Measurements from ENCODE around the gene PFN3.

PFN3 gene

DNA sequence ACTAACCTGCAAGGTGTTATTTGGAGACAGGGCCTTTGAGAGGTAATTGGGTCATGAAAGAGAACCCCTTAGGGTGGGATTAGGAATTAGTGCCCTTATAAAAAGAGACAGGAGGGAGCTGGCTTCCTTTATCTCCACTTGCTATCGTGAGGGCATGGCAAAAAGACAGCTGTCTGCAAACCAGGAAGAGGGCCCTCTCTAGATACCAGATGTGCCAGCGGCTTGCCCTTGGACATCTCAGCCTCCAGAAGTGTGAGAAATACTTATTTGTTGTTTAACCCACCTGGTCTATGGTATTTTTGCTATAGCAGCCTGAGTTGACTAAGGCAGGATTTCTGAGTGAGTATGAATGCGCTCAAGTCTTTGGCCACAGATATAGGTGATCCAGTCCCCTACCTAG, 43.7 kb downstream of the PFN3 start:
- no peak overlapping the region for H3K27ac ChIP-seq (ENCODE audit: low read length)
- H3K4me1 ChIP-seq (ENCODE audit: control insufficient read depth, insufficient read depth, low read length): no peaks in the 10 kb centered on the region
- H3K36me3 ChIP-seq (ENCODE audit: control insufficient read depth, insufficient read depth, low read length): no peaks in the 10 kb centered on the region
- no peak overlapping the region for H3K4me3 ChIP-seq (ENCODE audit: low read length)
- WGBS (ENCODE audit: insufficient coverage, insufficient read length): no CpG with 5 or more reads among the region's 3 CpGs
- no peaks in the 10 kb centered on the region for H3K27me3 ChIP-seq (ENCODE audit: control insufficient read depth, insufficient read depth, low read length)
- DNase-seq (ENCODE audit: low read depth, low spot score): no peak
- H3K9me3 ChIP-seq (ENCODE audit: control insufficient read depth, insufficient read depth, low read length): no peaks in the 10 kb centered on the region

GRCh38 chr5:177355868-177356168, 44.6 kb downstream of the PFN3 start:
- DNase-seq (ENCODE audit: low read depth, low spot score): no peak
- Histone ChIP-seq H3K9me3 (ENCODE audit: control insufficient read depth, insufficient read depth, low read length) (no peaks in the 10 kb centered on the region), H3K27me3 (ENCODE audit: control insufficient read depth, insufficient read depth, low read length) (no peaks in the 10 kb centered on the region), H3K36me3 (ENCODE audit: control insufficient read depth, insufficient read depth, low read length) (no peaks in the 10 kb centered on the region), H3K27ac (ENCODE audit: low read length) (no peak overlapping the region), H3K4me1 (ENCODE audit: control insufficient read depth, insufficient read depth, low read length) (no peaks in the 10 kb centered on the region), H3K4me3 (ENCODE audit: low read length) (no peak overlapping the region)
- WGBS (ENCODE audit: insufficient coverage, insufficient read length): no CpG with 5 or more reads among the region's 1 CpG

DNA sequence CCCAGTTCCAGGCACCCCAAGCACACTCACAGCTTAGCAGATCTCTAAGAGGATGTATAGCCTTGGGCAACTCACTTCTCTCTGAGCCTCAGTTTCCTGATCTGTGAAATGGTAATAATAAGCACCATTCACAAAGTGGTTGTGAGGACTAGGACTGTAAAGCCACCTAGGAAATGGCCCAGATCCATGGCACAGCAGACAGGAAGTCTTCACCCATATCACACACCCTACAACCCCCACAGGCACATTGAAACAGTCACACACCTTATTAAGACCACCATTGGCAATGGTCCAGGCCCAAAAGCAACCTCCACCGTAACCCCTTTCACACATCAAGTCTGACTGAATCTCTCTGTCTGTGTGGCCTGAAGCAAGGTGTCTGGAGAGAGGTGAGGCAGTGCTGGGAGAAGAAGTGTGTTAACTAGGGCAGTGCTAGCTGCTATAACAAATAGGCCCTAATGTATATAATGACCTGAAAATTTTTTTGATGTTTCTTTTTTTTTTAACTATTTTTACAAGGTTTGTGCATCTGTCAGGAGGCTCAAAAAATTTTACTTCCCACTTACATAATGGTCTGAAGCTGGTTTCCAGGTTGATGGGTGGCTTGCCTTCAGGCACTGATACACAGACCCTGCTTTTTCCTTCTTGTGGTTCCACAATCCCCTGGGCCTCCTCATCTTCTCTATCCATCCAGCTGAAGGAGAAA, 45.1 kb downstream of the PFN3 start:
- no CpG with 5 or more reads among the region's 1 CpG for WGBS (ENCODE audit: insufficient coverage, insufficient read length)
- Histone ChIP-seq H3K4me1 (ENCODE audit: control insufficient read depth, insufficient read depth, low read length) (no peaks in the 10 kb centered on the region), H3K9me3 (ENCODE audit: control insufficient read depth, insufficient read depth, low read length) (no peaks in the 10 kb centered on the region), H3K27me3 (ENCODE audit: control insufficient read depth, insufficient read depth, low read length) (no peaks in the 10 kb centered on the region), H3K4me3 (ENCODE audit: low read length) (no peak overlapping the region), H3K27ac (ENCODE audit: low read length) (no peak overlapping the region), H3K36me3 (ENCODE audit: control insufficient read depth, insufficient read depth, low read length) (no peaks in the 10 kb centered on the region)
- no peak for DNase-seq (ENCODE audit: low read depth, low spot score)

- peaks cover 2% of the 10 kb centered on the region; the same call in 1 of the 2 replicates for H3K4me1 ChIP-seq (ENCODE audit: control insufficient read depth, insufficient read depth, low read length)
- H3K9me3 ChIP-seq (ENCODE audit: control insufficient read depth, insufficient read depth, low read length): no peaks in the 10 kb centered on the region
- H3K4me3 ChIP-seq (ENCODE audit: low read length): no peak overlapping the region
- no CpG with 5 or more reads among the region's 3 CpGs for WGBS (ENCODE audit: insufficient coverage, insufficient read length)
- DNase-seq (ENCODE audit: low read depth, low spot score): no peak
- H3K27ac ChIP-seq (ENCODE audit: low read length): no peak overlapping the region
- no peaks in the 10 kb centered on the region for H3K27me3 ChIP-seq (ENCODE audit: control insufficient read depth, insufficient read depth, low read length)
- H3K36me3 ChIP-seq (ENCODE audit: control insufficient read depth, insufficient read depth, low read length): no peaks in the 10 kb centered on the region; the same call in 1 of the 2 replicates
Observed at GRCh38 chr5:177354711-177355110, 45.8 kb downstream of the PFN3 start.

GRCh38 chr5:177354256-177354655, 46.2 kb downstream of the PFN3 start:
- no CpG with 5 or more reads among the region's 3 CpGs for WGBS (ENCODE audit: insufficient coverage, insufficient read length)
- no peak for DNase-seq (ENCODE audit: low read depth, low spot score)
- Histone ChIP-seq H3K36me3 (ENCODE audit: control insufficient read depth, insufficient read depth, low read length) (no peaks in the 10 kb centered on the region; the same call in 1 of the 2 replicates), H3K4me1 (ENCODE audit: control insufficient read depth, insufficient read depth, low read length) (peaks cover 2% of the 10 kb centered on the region; the same call in 1 of the 2 replicates), H3K27ac (ENCODE audit: low read length) (no peak overlapping the region), H3K4me3 (ENCODE audit: low read length) (no peak overlapping the region), H3K9me3 (ENCODE audit: control insufficient read depth, insufficient read depth, low read length) (no peaks in the 10 kb centered on the region), H3K27me3 (ENCODE audit: control insufficient read depth, insufficient read depth, low read length) (no peaks in the 10 kb centered on the region)

DNA sequence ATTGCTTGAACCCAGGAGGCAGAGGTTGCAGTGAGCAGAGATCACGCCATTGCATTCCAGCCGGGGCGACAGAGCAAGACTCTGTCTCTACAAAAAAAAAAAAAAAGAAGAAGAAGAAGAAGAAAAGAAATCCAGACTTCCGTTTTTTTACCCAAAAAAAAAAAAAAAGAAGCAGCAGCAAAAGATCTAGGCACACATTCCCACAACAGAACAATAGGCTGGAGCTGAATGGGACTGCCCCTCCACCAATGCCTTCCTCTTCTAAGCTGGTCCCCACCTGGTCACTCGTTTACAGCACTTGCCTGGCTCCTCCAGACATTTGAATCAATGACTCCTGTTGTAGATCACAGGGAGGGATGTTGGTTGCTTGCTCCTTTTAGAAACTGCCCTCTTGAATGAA, 47.4 kb downstream of the PFN3 start:
- no peaks in the 10 kb centered on the region for H3K9me3 ChIP-seq (ENCODE audit: control insufficient read depth, insufficient read depth, low read length)
- no peaks in the 10 kb centered on the region for H3K27me3 ChIP-seq (ENCODE audit: control insufficient read depth, insufficient read depth, low read length)
- no peaks in the 10 kb centered on the region; the same call in 1 of the 2 replicates for H3K36me3 ChIP-seq (ENCODE audit: control insufficient read depth, insufficient read depth, low read length)
- H3K4me1 ChIP-seq (ENCODE audit: control insufficient read depth, insufficient read depth, low read length): peaks cover 2% of the 10 kb centered on the region; the same call in 1 of the 2 replicates
- no peak overlapping the region for H3K4me3 ChIP-seq (ENCODE audit: low read length)
- no CpG with 5 or more reads among the region's 5 CpGs for WGBS (ENCODE audit: insufficient coverage, insufficient read length)
- no peak overlapping the region for H3K27ac ChIP-seq (ENCODE audit: low read length)
- DNase-seq (ENCODE audit: low read depth, low spot score): no peak

DNA sequence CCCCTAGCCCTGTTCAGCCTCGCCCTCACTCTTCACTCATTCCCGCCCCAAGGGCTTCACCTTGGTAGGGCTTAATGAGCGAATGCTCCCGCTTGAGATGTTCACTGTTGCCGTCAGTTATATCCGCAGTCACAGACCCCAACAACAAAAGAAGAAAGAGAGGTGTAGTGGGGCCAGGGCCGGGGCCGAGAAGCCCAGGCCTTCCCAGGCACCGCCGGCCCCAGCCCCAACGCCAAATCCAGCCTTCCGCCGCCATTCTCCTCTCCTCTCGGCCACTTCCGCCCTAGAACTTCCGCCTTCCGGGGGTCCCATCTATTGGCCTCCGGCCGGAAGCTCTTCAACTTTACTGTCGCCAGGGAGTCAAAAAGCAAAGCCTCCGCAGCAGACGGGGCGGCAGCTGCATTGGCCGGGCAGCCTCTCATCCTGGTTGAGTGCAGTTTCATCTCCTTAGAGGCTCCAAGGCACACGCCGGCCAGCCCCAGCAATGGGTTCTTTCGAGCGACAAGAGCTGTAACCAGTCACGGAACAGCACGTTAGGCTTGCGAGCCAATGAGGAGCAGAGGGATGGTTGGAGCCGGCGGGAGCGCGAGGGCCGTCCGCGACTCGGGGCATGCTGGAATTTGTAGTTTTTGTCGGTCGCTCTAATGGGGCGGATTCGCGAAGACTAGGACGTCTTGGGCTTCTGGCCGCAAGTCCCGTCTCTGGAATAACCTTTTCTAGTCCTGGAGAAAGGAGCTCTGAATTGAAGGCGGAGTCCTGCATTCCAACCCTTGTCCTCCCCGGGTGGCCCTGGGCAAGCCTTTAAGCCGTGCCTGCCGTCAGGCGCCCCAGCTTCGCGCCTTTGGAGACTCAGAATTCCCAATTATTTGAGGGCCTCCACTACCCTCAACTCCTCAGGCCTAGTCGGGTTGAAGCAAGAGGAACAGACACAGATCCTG, 48.8 kb downstream of the PFN3 start, which contains the start of gene LMAN2:
Gene LMAN2, minus strand, starts transcription at position 277 of the 938 bp plus-strand sequence. Its CDS starts 21 bp downstream, at position 256.
- Histone ChIP-seq H3K27me3 (ENCODE audit: control insufficient read depth, insufficient read depth, low read length) (no peaks in the 10 kb centered on the region), H3K9me3 (ENCODE audit: control insufficient read depth, insufficient read depth, low read length) (no peaks in the 10 kb centered on the region), H3K36me3 (ENCODE audit: control insufficient read depth, insufficient read depth, low read length) (no peaks in the 10 kb centered on the region; the same call in 1 of the 2 replicates), H3K4me1 (ENCODE audit: control insufficient read depth, insufficient read depth, low read length) (peaks cover 2% of the 10 kb centered on the region; the same call in 1 of the 2 replicates), H3K4me3 (ENCODE audit: low read length) (peak within 1 kb of the TSS; percentile 93), H3K27ac (ENCODE audit: low read length) (no peak within 1 kb of the TSS)
- WGBS (ENCODE audit: insufficient coverage, insufficient read length): no CpG with 5 or more reads among the region's 55 CpGs
- DNase-seq (ENCODE audit: low read depth, low spot score): peak; percentile 84

DNA sequence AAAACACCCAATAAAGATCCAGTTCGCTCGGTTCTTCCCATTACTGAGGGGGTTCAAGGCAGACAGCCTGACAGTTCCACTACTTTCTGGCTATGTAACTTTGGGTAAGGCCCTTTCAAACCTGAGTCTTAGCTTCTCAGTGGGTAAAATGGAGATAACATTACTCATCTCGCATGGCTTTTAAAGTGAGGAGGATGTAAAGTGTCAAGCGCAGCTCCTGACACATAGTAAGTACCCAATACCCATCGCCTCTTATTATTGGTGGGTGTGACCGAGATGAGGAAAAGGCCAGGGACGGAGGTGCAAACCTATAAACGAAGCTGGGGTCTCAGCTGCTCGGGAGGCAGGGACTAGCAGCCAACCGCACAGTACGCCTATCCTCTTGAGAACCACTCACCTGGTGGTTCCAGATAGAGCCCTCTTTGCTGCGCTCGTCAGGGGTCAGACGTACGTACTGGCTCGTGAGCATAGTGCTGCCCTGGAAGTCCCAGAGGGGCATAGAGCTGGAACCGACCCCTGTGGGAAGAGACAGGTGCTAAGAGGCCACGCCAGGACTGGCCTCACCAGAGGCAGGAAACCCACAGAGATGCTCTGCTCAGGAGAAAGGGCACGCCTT, 49.6 kb downstream of the PFN3 start:
- WGBS (ENCODE audit: insufficient coverage, insufficient read length): no CpG with 5 or more reads among the region's 19 CpGs
- Histone ChIP-seq H3K27ac (ENCODE audit: low read length) (no peak overlapping the region), H3K4me1 (ENCODE audit: control insufficient read depth, insufficient read depth, low read length) (peaks cover 2% of the 10 kb centered on the region; the same call in 1 of the 2 replicates), H3K27me3 (ENCODE audit: control insufficient read depth, insufficient read depth, low read length) (no peaks in the 10 kb centered on the region), H3K36me3 (ENCODE audit: control insufficient read depth, insufficient read depth, low read length) (no peaks in the 10 kb centered on the region; the same call in 1 of the 2 replicates), H3K4me3 (ENCODE audit: low read length) (peak overlapping the region; percentile 93), H3K9me3 (ENCODE audit: control insufficient read depth, insufficient read depth, low read length) (no peaks in the 10 kb centered on the region)
- DNase-seq (ENCODE audit: low read depth, low spot score): no peak
